A549 (cell line): ENCODE results near the gene INKA1.

ENCODE experiments used
- CEBPB ChIP-seq, 2 experiments: fragments of >200 bp in 1 of 2; sonication (Bioruptor Twin) in 1 of 2; formaldehyde crosslinking in 1 of 2; IDR thresholded peaks; 2 replicates each; pipeline ENCODE4 v1.6.1; 2012 to 2016
- EP300 ChIP-seq, 2 experiments: fragments of >200 bp; sonication (Bioruptor Twin); formaldehyde crosslinking; IDR thresholded peaks; 2 replicates in 1 of 2; 3 replicates in 1 of 2; pipeline ENCODE4 v1.6.1; 2016 to 2017

DNA sequence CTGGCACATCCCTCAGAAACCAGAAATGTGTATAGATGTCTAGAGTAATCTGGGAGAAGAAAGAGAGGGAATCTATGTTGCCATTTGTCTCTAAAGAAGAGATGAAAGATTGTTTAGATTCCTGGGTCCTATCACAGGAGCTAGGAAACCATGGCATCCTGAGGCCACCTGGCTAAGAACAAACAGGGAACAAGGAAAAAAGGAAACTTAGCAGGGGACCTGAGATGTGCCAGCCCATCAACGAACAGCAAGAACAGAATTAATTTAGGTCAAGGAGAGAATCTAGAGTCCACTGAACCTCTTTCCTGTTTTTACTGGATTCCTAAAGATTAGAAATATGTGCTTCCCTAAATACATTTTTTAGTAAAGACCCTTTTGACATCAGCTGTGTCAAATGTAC lies 47.0 kb upstream of the INKA1 start:
- TF ChIP-seq EP300 (IDR thresholded peaks at IDR 0.05) (no peak), CEBPB (IDR thresholded peaks at IDR 0.05) (no peak)
